Esophagus muscularis mucosa (tissue), 4 donors: ENCODE results near the gene CAMKK2. TPM values are rescaled to one million over a fixed set of nuclear protein-coding genes. Genes with fewer than 3 reads are reported as not detected.
"Not testable (repeated sequence)": the region's sequence is repeated elsewhere in the genome, so short reads cannot be mapped to it uniquely, and the experiment has no call there.

Experiments used
- DNase-seq: peaks from one replicate; pipeline ENCODE4 v3.0.0-alpha.2; 2017; ENCODE audit errors: extremely low spot score
- H3K27ac ChIP-seq, 4 donors: fragments of 200-600 bp; sonication (generic); replicated peaks in 1 of 4; 1 replicate in 3 of 4; 2 replicates in 1 of 4; pipeline ENCODE4 v1.5.1; 2016 to 2019; ENCODE audit warnings: mild to moderate bottlenecking in 1 of 4
- H3K27me3 ChIP-seq, 4 donors: fragments of 200-600 bp; sonication (generic); one replicate each; pipeline versions ENCODE4 v1.5.1 to v1.6.0; 2016 to 2019
- H3K36me3 ChIP-seq, 4 donors: fragments of 200-600 bp; sonication (generic); one replicate each; pipeline ENCODE4 v1.5.1; 2016 to 2019
- H3K4me1 ChIP-seq, 4 donors: fragments of 200-600 bp; sonication (generic); one replicate each; pipeline ENCODE4 v1.5.1; 2016 to 2019
- H3K4me3 ChIP-seq, 4 donors: fragments of 200-600 bp; sonication (generic); 1 replicate in 2 of 4; 2 replicates in 2 of 4; pipeline ENCODE4 v1.5.1; 2016 to 2019; ENCODE audit warnings: mild to moderate bottlenecking in 4 of 4, moderate library complexity in 1 of 4
- H3K9me3 ChIP-seq, 4 donors: fragments of 200-600 bp; sonication (generic); 1 replicate in 3 of 4; 2 replicates in 1 of 4; pipeline ENCODE4 v1.5.1; 2016 to 2019
- EP300 ChIP-seq: sonication (generic); formaldehyde crosslinking; IDR thresholded peaks from one replicate; pipeline ENCODE4 v1.6.1; 2017; ENCODE audit warnings: antibody characterized with exemption
- POLR2A ChIP-seq: fragments of 450-650 bp; IDR thresholded peaks from one replicate; pipeline ENCODE4 v1.6.1; 2017; ENCODE audit warnings: antibody characterized with exemption, moderate library complexity, mild to moderate bottlenecking, low read depth
- POLR2AphosphoS5 ChIP-seq, 2 donors: sonication (generic); formaldehyde crosslinking; IDR thresholded peaks; one replicate each; pipeline ENCODE4 v1.6.1; 2017; ENCODE audit warnings: antibody characterized with exemption in 2 of 2
- WGBS: methylation state at CpG from one replicate; pipeline ENCODE4 v1.1.5; 2018; 5-methylcytosine and 5-hydroxymethylcytosine counted together
- intact Hi-C: fragments of 100-400 bp; cut with DNase I; formaldehyde crosslinking; loops from one replicate; pipeline ENCODE4 v1.15.1; 2023
- total RNA-seq, 4 donors: library from RNA; depleted of rRNA; stranded (reverse); fragments of >200 nt; gene quantifications; one replicate each; pipeline versions ENCODE4 v1.1.0 to v1.2.1, GENCODE V29; 2016
- TF ChIP-seq, protein P1 (sequence below), 3 experiments: fragments of 200-600 bp in 2 of 3; fragments of 450-650 bp in 1 of 3; sonication (generic) in 2 of 3; IDR thresholded peaks; one replicate each; pipeline ENCODE4 v1.5.1; 2017 to 2019; ENCODE audit warnings: antibody characterized with exemption in 3 of 3, mild to moderate bottlenecking in 2 of 3, moderate library complexity in 1 of 3

The CAMKK2 gene
- total RNA-seq, 4 donors from 2014 or later, result 23.9 to 45.0 (median 37.4) TPM

DNA sequence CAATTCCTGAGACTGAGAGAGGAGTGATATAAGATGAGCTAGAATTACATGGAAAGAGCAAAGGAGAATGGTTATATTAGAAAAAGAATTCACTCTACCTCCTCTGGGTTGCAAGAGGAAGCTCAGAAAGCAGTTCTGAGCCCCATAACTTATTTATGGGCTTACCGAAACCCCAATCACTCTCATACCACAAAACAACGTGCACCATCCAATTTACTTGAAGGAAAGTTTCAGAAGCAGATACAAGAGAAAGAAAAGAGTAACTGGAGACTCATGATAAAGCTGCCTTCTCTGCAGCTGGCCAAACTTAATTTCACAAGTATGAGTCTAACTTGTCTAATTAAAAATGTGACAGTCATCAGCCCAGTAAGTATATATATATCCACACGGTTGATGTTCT, 27.4 kb upstream of the CAMKK2 start:
- peaks cover 54 to 99% (median 88%) of the 10 kb centered on the region in 4 donors for H3K36me3 ChIP-seq
- no peaks in the 10 kb centered on the region for H3K9me3 ChIP-seq
- DNase-seq, result no peak
- H3K27me3 ChIP-seq, result no peaks in the 10 kb centered on the region
- intact Hi-C loops, result no loop called here
- H3K27ac ChIP-seq, result no peak overlapping the region
- H3K4me3 ChIP-seq, result no peak overlapping the region
- TF ChIP-seq, protein P1, sequence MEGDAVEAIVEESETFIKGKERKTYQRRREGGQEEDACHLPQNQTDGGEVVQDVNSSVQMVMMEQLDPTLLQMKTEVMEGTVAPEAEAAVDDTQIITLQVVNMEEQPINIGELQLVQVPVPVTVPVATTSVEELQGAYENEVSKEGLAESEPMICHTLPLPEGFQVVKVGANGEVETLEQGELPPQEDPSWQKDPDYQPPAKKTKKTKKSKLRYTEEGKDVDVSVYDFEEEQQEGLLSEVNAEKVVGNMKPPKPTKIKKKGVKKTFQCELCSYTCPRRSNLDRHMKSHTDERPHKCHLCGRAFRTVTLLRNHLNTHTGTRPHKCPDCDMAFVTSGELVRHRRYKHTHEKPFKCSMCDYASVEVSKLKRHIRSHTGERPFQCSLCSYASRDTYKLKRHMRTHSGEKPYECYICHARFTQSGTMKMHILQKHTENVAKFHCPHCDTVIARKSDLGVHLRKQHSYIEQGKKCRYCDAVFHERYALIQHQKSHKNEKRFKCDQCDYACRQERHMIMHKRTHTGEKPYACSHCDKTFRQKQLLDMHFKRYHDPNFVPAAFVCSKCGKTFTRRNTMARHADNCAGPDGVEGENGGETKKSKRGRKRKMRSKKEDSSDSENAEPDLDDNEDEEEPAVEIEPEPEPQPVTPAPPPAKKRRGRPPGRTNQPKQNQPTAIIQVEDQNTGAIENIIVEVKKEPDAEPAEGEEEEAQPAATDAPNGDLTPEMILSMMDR (IDR thresholded peaks at IDR 0.05), result no peak
- no peak for TF ChIP-seq POLR2A
- TF ChIP-seq EP300, result no peak
- TF ChIP-seq POLR2AphosphoS5 (IDR thresholded peaks at IDR 0.05), result no peak
- WGBS, result 88% methylated on average over 3 of the region's 3 CpGs
- H3K4me1 ChIP-seq, result peaks cover 0 to 12% (median 2%) of the 10 kb centered on the region in 4 donors

DNA sequence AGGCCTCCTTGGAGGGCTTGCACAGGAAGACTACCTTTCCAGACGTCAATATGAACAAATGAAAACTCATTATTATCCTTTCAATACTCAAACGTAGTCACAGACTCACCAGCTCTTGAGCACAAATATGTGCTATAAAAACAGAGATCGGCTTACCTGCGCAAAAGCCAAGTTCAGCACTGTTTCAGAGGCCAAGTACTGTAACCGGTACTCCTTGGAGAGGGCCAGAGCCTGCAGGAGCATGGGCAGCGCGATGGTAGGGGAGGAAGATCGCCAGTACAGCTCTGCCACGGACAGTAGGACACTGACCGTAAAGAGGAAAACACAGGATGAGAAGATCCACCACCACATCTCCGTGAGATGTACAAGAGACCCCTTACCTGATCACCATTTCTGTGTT, 21.6 kb upstream of the CAMKK2 start:
- no peak for DNase-seq
- TF ChIP-seq POLR2AphosphoS5 (IDR thresholded peaks at IDR 0.05) (no peak), EP300 (no peak), POLR2A (no peak)
- TF ChIP-seq, protein P1 (IDR thresholded peaks at IDR 0.05), result no peak
- WGBS, result 89% methylated on average over 5 of the region's 11 CpGs
- H3K4me1 ChIP-seq, result no peaks in the 10 kb centered on the region
- H3K4me3 ChIP-seq, result no peak overlapping the region
- no peak overlapping the region for H3K27ac ChIP-seq
- H3K27me3 ChIP-seq, result no peaks in the 10 kb centered on the region
- H3K9me3 ChIP-seq, result no peaks in the 10 kb centered on the region
- intact Hi-C loops, result no loop called here
- H3K36me3 ChIP-seq, result peaks cover 43 to 67% (median 54%) of the 10 kb centered on the region in 4 donors

- TF ChIP-seq EP300 (no peak), POLR2A (no peak)
- DNase-seq, result no peak
These were observed 17.9 kb upstream of the CAMKK2 start for GRCh38 chr12:121314431-121314830.

DNA sequence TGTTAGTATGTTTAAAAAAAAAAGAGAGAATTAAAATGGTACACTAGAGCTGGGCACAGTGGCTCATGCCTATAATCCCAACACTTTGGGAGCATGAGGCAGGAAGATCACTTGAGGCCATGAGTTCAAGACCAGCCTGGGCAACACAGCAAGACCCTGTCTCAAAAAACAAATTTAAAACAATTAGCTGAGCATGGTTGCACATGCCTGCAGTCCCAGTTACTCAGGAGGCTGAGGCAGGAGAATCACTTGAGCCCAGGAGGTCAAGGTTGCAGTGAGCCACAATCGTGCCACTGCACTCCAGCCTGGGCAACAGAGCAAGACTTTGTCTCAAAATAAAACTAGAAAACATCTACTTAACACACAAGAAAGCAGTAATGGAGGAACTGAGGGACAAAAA, 13.7 kb upstream of the CAMKK2 start:
- H3K27me3 ChIP-seq, H3K4me1 ChIP-seq, DNase-seq, intact Hi-C loops, H3K4me3 ChIP-seq, H3K27ac ChIP-seq, H3K9me3 ChIP-seq: not testable (repeated sequence)
- H3K36me3 ChIP-seq, result peaks cover 13 to 56% (median 47%) of the 10 kb centered on the region in 4 donors
- 96% methylated on average over 1 of the region's 1 CpG for WGBS

More at GRCh38 chr12:121314431-121314830, 17.9 kb upstream of the CAMKK2 start:
- intact Hi-C loops, result no loop called here
- Histone ChIP-seq H3K9me3 (no peaks in the 10 kb centered on the region), H3K4me3 (no peak overlapping the region), H3K27ac (no peak overlapping the region), H3K4me1 (no peaks in the 10 kb centered on the region), H3K27me3 (no peaks in the 10 kb centered on the region), H3K36me3 (peaks cover 22 to 67% (median 52%) of the 10 kb centered on the region in 4 donors)
- WGBS, result 82% methylated on average over 3 of the region's 3 CpGs

DNA sequence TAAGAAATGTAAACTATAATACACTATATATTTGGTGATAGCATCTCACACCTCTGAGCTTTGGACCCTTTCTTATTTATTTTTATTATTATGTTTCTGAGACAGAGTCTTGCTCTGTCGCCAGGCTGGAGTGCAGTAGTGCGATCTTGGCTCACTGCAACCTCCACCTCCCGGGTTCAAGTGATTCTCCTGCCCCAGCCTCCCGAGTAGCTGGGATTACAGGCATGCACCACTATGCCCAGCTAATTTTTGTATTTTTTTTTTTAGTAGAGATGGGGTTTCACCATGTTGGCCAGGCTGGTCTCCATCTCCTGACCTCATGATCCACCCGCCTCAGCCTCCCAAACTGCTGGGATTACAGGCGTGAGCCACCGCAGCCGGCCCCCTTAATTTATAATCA, 10.9 kb upstream of the CAMKK2 start:
- DNase-seq, H3K4me1 ChIP-seq, H3K27ac ChIP-seq, H3K9me3 ChIP-seq, intact Hi-C loops, H3K4me3 ChIP-seq, H3K27me3 ChIP-seq: not testable (repeated sequence)
- WGBS, result 95% methylated on average over 8 of the region's 8 CpGs
- peaks cover 13 to 49% (median 44%) of the 10 kb centered on the region in 4 donors for H3K36me3 ChIP-seq

DNA sequence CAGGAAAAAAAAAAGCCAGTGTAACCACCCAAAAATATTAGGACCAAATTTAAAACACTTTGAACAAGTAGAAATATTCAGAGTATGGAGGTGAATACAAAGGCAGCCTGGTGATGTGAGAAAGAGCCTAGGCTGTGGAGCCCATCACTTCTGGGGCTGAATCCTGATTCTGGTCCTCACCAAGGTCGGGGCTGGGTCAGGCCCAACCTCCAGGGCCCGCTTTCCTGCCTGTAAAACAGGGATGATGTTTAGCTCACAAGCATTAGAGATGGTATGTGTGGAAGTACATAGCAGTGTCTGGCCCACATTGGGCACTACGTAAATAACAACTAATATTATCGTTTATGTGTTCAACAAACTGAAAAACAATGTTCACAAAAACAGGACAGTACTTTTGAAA, 7.8 kb upstream of the CAMKK2 start:
- Histone ChIP-seq H3K27ac (no peak overlapping the region), H3K27me3 (no peaks in the 10 kb centered on the region), H3K4me3 (no peak overlapping the region), H3K4me1 (no peaks in the 10 kb centered on the region), H3K36me3 (peaks cover 8 to 22% (median 20%) of the 10 kb centered on the region in 4 donors), H3K9me3 (no peaks in the 10 kb centered on the region)
- no peak for TF ChIP-seq POLR2A
- TF ChIP-seq EP300, result no peak
- TF ChIP-seq, protein P1 (IDR thresholded peaks at IDR 0.05), result no peak
- no peak for TF ChIP-seq POLR2AphosphoS5 (IDR thresholded peaks at IDR 0.05)
- intact Hi-C loops, result no loop called here
- no peak for DNase-seq
- WGBS, result 93% methylated on average over 4 of the region's 4 CpGs
